HCT116 (cell line): ENCODE results near the gene CDHR3. TPM values are rescaled to one million over a fixed set of nuclear protein-coding genes. Genes with fewer than 3 reads are reported as not detected.

Source experiments
- ATAC-seq: fragments of 200-7000 bp; cut with Tn5 transposase; 2 replicates; pipeline ENCODE4 v1.9.1; 2020; ENCODE audit warnings: mild to moderate bottlenecking, moderate library complexity
- BruUV-seq: library from RNA; stranded (reverse); fragments of 400-500 nt; replicated peaks from 2 replicates; lab custom pipeline; 2021; lab: Mats Ljungman, UMichigan
- CTCF ChIA-PET: fragments of 300-600 bp; sonication (Branson Sonifier 250); formaldehyde crosslinking; loops from one replicate; lab custom pipeline; 2021; ENCODE audit warnings: antibody characterized with exemption; lab: Charles Lee
- POLR2A ChIA-PET: fragments of 300-600, 350-600 bp; sonication (Branson Sonifier 250); formaldehyde crosslinking; loops from one replicate; lab custom pipeline; 2021; ENCODE audit warnings: antibody characterized with exemption; lab: Charles Lee
- RAD21 ChIA-PET, 2 experiments: fragments of 300-600 bp; sonication (Branson Sonifier 250); formaldehyde crosslinking; loops; one replicate each; lab custom pipeline; 2023; ENCODE audit warnings: low total read pairs in 2 of 2; ENCODE audit not compliant: uncharacterized antibody in 2 of 2, unreplicated experiment in 2 of 2, low non-redundant PET in 1 of 2; lab: Charles Lee
- DNase-seq: peaks from one replicate; pipeline ENCODE4 v3.0.0-alpha.2; 2010; ENCODE audit warnings: low read depth, low spot score
- H2AFZ ChIP-seq: fragments of 200-600 bp; shearing (Covaris generic), sonication (generic); 2 replicates; pipeline ENCODE4 v1.6.1; 2017; ENCODE audit warnings: low read depth, mixed run types, mixed read lengths, antibody characterized with exemption, low read length; ENCODE audit not compliant: poor library complexity, severe bottlenecking
- H3K27ac ChIP-seq: 2 replicates; pipeline ENCODE4 v1.5.1; 2012; ENCODE audit warnings: low read depth, low read length
- H3K27me3 ChIP-seq: fragments of 200-600 bp; sonication (generic); 2 replicates; pipeline ENCODE4 v1.6.1; 2016; ENCODE audit warnings: mixed run types, low read length, mixed read lengths; ENCODE audit not compliant: insufficient read depth
- H3K36me3 ChIP-seq, 2 experiments: fragments of 200-500 bp in 1 of 2; fragments of 200-600 bp in 1 of 2; sonication (Bioruptor generic) in 1 of 2; sonication (generic) in 1 of 2; 2 replicates each; pipeline versions ENCODE4 v1.5.1 to v1.6.1; 2014 to 2016; ENCODE audit warnings: low read length in 2 of 2, inconsistent platforms in 1 of 2, mixed read lengths in 1 of 2, mixed run types in 1 of 2; ENCODE audit not compliant: insufficient read depth in 2 of 2, control insufficient read depth in 1 of 2
- H3K4me1 ChIP-seq, 2 experiments: fragments of 200-600 bp in 1 of 2; sonication (generic) in 1 of 2; 2 replicates each; pipeline versions ENCODE4 v1.5.1 to v1.6.1; 2012 to 2017; ENCODE audit warnings: low read length in 2 of 2, inconsistent platforms in 1 of 2, mild to moderate bottlenecking in 1 of 2, mixed read lengths in 1 of 2, mixed run types in 1 of 2, moderate library complexity in 1 of 2; ENCODE audit not compliant: insufficient read depth in 2 of 2, control insufficient read depth in 1 of 2
- H3K4me2 ChIP-seq: fragments of 200-600 bp; sonication (generic); 2 replicates; pipeline ENCODE4 v1.6.1; 2017; ENCODE audit warnings: mixed run types, low read length, mixed read lengths
- H3K4me3 ChIP-seq, 2 experiments: fragments of 200-600 bp in 1 of 2; sonication (generic) in 1 of 2; replicated peaks in 1 of 2; 2 replicates each; pipeline ENCODE4 v1.5.1; 2011 to 2016; ENCODE audit warnings: low read length in 2 of 2, control low read depth in 1 of 2, low read depth in 1 of 2, mild to moderate bottlenecking in 1 of 2, mixed read lengths in 1 of 2, mixed run types in 1 of 2
- H3K79me2 ChIP-seq: fragments of 200-600 bp; sonication (generic); 2 replicates; pipeline ENCODE4 v1.6.1; 2017; ENCODE audit warnings: mild to moderate bottlenecking, mixed run types, low read length, moderate library complexity, mixed read lengths; ENCODE audit not compliant: insufficient read depth
- H3K9ac ChIP-seq: fragments of 200-600 bp; sonication (generic); 2 replicates; pipeline ENCODE4 v1.6.1; 2016; ENCODE audit warnings: low read length, mixed read lengths
- H3K9me2 ChIP-seq: fragments of 200-600 bp; sonication (generic), shearing (Covaris generic); 2 replicates; pipeline ENCODE4 v1.6.1; 2017; ENCODE audit warnings: mixed run types, mild to moderate bottlenecking, moderate library complexity; ENCODE audit not compliant: insufficient read depth
- H3K9me3 ChIP-seq, 2 experiments: fragments of 200-500 bp in 1 of 2; fragments of 200-600 bp in 1 of 2; sonication (Bioruptor generic) in 1 of 2; sonication (generic) in 1 of 2; 2 replicates each; pipeline ENCODE4 v1.6.1; 2014 to 2017; ENCODE audit warnings: low read length in 2 of 2, mixed read lengths in 2 of 2, inconsistent platforms in 1 of 2, low read depth in 1 of 2, mild to moderate bottlenecking in 1 of 2, mixed run types in 1 of 2, moderate library complexity in 1 of 2; ENCODE audit not compliant: control insufficient read depth in 1 of 2, insufficient read depth in 1 of 2
- H4K20me1 ChIP-seq: fragments of 200-600 bp; sonication (generic), shearing (Covaris generic); 2 replicates; pipeline ENCODE4 v1.6.1; 2017; ENCODE audit warnings: mixed run types, mild to moderate bottlenecking, moderate library complexity; ENCODE audit not compliant: insufficient read depth
- CEBPB ChIP-seq: IDR thresholded peaks from 2 replicates; pipeline ENCODE4 v1.6.1; 2012; ENCODE audit warnings: low read depth
- CTCF ChIP-seq, 3 experiments: fragments of 200-600 bp in 1 of 3; sonication (generic) in 1 of 3; IDR thresholded peaks in 2 of 3; conservative IDR thresholded peaks in 1 of 3; 2 replicates each; pipeline ENCODE4 v1.5.1; 2012 to 2017; ENCODE audit warnings: low read depth in 2 of 3, low read length in 2 of 3, antibody characterized with exemption in 1 of 3, borderline replicate concordance in 1 of 3, control low read depth in 1 of 3, mild to moderate bottlenecking in 1 of 3, mixed read lengths in 1 of 3, mixed run types in 1 of 3, moderate library complexity in 1 of 3; ENCODE audit not compliant: insufficient read depth in 1 of 3
- EGR1 ChIP-seq: IDR thresholded peaks from 2 replicates; pipeline ENCODE4 v1.6.1; 2012; ENCODE audit warnings: low read depth
- ELF1 ChIP-seq: IDR thresholded peaks from 2 replicates; pipeline ENCODE4 v1.6.1; 2012; ENCODE audit warnings: low read depth, borderline replicate concordance
- EZH2 ChIP-seq: fragments of 200-600 bp; sonication (generic); IDR thresholded peaks from 2 replicates; pipeline ENCODE4 v1.6.1; 2017; ENCODE audit warnings: antibody characterized with exemption, mixed run types
- EZH2phosphoT487 ChIP-seq: fragments of 200-600 bp; IDR thresholded peaks from 2 replicates; pipeline ENCODE4 v1.6.1; 2018; ENCODE audit warnings: antibody characterized with exemption, borderline replicate concordance
- FOSL1 ChIP-seq: IDR thresholded peaks from 2 replicates; pipeline ENCODE4 v1.6.1; 2012; ENCODE audit warnings: low read depth
- JUND ChIP-seq: IDR thresholded peaks from 2 replicates; pipeline ENCODE4 v1.6.1; 2012
- MAX ChIP-seq: IDR thresholded peaks from 2 replicates; pipeline ENCODE4 v1.6.1; 2012
- POLR2A ChIP-seq: IDR thresholded peaks from 2 replicates; pipeline ENCODE4 v1.7.0; 2011; ENCODE audit warnings: borderline replicate concordance; ENCODE audit not compliant: insufficient read depth, insufficient read length; ENCODE audit errors: extremely low read depth
- RAD21 ChIP-seq: IDR thresholded peaks from 2 replicates; pipeline ENCODE4 v1.6.1; 2012; ENCODE audit warnings: low read depth, mild to moderate bottlenecking
- SIN3A ChIP-seq: IDR thresholded peaks from 2 replicates; pipeline ENCODE4 v1.6.1; 2012; ENCODE audit warnings: low read depth
- SP1 ChIP-seq: IDR thresholded peaks from 2 replicates; pipeline ENCODE4 v1.6.1; 2012; ENCODE audit warnings: low read depth
- SRF ChIP-seq: IDR thresholded peaks from 2 replicates; pipeline ENCODE4 v1.6.1; 2012; ENCODE audit warnings: low read depth
- ZFX ChIP-seq: fragments of 450-650 bp; IDR thresholded peaks from 2 replicates; pipeline ENCODE4 v1.6.1; 2017
- ZNF274 ChIP-seq: fragments of 200-500 bp; sonication (Bioruptor generic); IDR thresholded peaks from 2 replicates; pipeline ENCODE4 v1.6.1; 2014; ENCODE audit warnings: mild to moderate bottlenecking, low read depth, low read length, inconsistent platforms
- intact Hi-C: fragments of 100-400 bp; cut with micrococcal nuclease; formaldehyde crosslinking; loops from 2 replicates; pipeline ENCODE4 v1.10.0; 2022
- total RNA-seq: library from RNA; stranded (reverse); gene quantifications from one replicate; pipeline ENCODE4 v1.2.1, GENCODE V29; 2021; ENCODE audit not compliant: unreplicated experiment
- TF ChIP-seq, protein P1 (sequence below): IDR thresholded peaks from 2 replicates; pipeline ENCODE4 v1.6.1; 2012; ENCODE audit warnings: low read depth
- TF ChIP-seq, protein P2 (sequence below): IDR thresholded peaks from 2 replicates; pipeline ENCODE4 v1.6.1; 2011; ENCODE audit warnings: mild to moderate bottlenecking, low read length, moderate library complexity; ENCODE audit not compliant: insufficient replicate concordance; ENCODE audit errors: extremely low read depth
- TF ChIP-seq, protein P3 (sequence below): IDR thresholded peaks from 2 replicates; pipeline ENCODE4 v1.6.1; 2012

Gene CDHR3
- total RNA-seq, 1 experiment from 2014 or later = 5.5 TPM

DNA sequence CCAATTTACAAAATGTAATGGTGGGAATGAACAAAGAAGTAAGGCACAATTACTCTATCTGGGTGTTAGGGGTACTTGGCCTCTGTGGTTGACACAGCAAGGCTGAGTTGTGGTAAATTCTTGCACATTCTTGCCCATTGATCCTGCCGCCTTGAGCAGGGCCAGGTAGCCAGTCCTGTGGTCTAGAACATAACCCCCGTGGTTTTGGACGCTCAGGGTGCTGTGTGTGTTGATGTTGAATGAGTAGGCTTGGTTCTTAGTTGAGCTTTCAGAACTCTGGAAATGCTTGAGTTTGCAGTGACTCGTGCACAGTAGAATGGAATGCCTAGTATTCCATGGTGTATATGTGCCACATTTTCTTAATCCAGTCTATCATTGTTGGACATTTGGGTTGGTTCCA lies 42.3 kb upstream of the CDHR3 start:
- no peaks in the 10 kb centered on the region for H3K27me3 ChIP-seq
- H2AFZ ChIP-seq = no peak overlapping the region
- POLR2A ChIA-PET = no interaction called here
- RAD21 ChIA-PET = no interaction called here
- H3K4me2 ChIP-seq = no peak overlapping the region
- H3K79me2 ChIP-seq = no peaks in the 10 kb centered on the region
- no peak overlapping the region for H3K9ac ChIP-seq
- H3K9me2 ChIP-seq = no peaks in the 10 kb centered on the region
- ATAC-seq = no peak; the same call in 1 of the 2 replicates
- TF ChIP-seq CTCF (IDR thresholded peaks at IDR 0.05 in 2 of 3, conservative IDR thresholded peaks at IDR 0.05 in 1 of 3; ENCODE audit: borderline replicate concordance in 1 of 3, insufficient read depth in 1 of 3, low read depth in 2 of 3, low read length in 2 of 3) = no peak
- no peak for TF ChIP-seq SP1
- TF ChIP-seq EGR1 = no peak
- no peak for TF ChIP-seq EZH2phosphoT487
- TF ChIP-seq ZNF274 = no peak
- TF ChIP-seq, protein P1, sequence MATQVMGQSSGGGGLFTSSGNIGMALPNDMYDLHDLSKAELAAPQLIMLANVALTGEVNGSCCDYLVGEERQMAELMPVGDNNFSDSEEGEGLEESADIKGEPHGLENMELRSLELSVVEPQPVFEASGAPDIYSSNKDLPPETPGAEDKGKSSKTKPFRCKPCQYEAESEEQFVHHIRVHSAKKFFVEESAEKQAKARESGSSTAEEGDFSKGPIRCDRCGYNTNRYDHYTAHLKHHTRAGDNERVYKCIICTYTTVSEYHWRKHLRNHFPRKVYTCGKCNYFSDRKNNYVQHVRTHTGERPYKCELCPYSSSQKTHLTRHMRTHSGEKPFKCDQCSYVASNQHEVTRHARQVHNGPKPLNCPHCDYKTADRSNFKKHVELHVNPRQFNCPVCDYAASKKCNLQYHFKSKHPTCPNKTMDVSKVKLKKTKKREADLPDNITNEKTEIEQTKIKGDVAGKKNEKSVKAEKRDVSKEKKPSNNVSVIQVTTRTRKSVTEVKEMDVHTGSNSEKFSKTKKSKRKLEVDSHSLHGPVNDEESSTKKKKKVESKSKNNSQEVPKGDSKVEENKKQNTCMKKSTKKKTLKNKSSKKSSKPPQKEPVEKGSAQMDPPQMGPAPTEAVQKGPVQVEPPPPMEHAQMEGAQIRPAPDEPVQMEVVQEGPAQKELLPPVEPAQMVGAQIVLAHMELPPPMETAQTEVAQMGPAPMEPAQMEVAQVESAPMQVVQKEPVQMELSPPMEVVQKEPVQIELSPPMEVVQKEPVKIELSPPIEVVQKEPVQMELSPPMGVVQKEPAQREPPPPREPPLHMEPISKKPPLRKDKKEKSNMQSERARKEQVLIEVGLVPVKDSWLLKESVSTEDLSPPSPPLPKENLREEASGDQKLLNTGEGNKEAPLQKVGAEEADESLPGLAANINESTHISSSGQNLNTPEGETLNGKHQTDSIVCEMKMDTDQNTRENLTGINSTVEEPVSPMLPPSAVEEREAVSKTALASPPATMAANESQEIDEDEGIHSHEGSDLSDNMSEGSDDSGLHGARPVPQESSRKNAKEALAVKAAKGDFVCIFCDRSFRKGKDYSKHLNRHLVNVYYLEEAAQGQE = no peak
- no peak for TF ChIP-seq ELF1
- TF ChIP-seq EZH2 = no peak
- TF ChIP-seq POLR2A = no peak
- no peak for TF ChIP-seq CEBPB
- no peak for TF ChIP-seq RAD21
- TF ChIP-seq MAX = no peak
- no peak for TF ChIP-seq FOSL1
- TF ChIP-seq JUND = no peak
- TF ChIP-seq ZFX = no peak
- TF ChIP-seq, protein P2, sequence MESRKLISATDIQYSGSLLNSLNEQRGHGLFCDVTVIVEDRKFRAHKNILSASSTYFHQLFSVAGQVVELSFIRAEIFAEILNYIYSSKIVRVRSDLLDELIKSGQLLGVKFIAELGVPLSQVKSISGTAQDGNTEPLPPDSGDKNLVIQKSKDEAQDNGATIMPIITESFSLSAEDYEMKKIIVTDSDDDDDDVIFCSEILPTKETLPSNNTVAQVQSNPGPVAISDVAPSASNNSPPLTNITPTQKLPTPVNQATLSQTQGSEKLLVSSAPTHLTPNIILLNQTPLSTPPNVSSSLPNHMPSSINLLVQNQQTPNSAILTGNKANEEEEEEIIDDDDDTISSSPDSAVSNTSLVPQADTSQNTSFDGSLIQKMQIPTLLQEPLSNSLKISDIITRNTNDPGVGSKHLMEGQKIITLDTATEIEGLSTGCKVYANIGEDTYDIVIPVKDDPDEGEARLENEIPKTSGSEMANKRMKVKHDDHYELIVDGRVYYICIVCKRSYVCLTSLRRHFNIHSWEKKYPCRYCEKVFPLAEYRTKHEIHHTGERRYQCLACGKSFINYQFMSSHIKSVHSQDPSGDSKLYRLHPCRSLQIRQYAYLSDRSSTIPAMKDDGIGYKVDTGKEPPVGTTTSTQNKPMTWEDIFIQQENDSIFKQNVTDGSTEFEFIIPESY = no peak
- no peak for TF ChIP-seq SRF
- TF ChIP-seq SIN3A = no peak
- TF ChIP-seq, protein P3, sequence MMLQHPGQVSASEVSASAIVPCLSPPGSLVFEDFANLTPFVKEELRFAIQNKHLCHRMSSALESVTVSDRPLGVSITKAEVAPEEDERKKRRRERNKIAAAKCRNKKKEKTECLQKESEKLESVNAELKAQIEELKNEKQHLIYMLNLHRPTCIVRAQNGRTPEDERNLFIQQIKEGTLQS = no peak
- TF ChIP-seq, all 23 proteins: peak for 0
- Histone ChIP-seq H3K4me1 (no peaks in the 10 kb centered on the region), H3K4me3 (no peak overlapping the region), H3K36me3 (peaks cover 0 to 8% of the 10 kb centered on the region in 2 experiments; a peak in 1 of 4 replicates), H4K20me1 (no peaks in the 10 kb centered on the region), H3K27ac (no peak overlapping the region), H3K9me3 (no peaks in the 10 kb centered on the region)
- BruUV-seq = no TSS peak
- DNase-seq = no peak
- intact Hi-C loops = no loop called here
- CTCF ChIA-PET = no interaction called here
